ENCODE data around the gene IFNA16. TPM values are rescaled to one million over a fixed set of nuclear protein-coding genes. Genes with fewer than 3 reads are reported as not detected.
"Not testable (repeated sequence)": the region's sequence is repeated elsewhere in the genome, so short reads cannot be mapped to it uniquely, and the experiment has no call there.

The IFNA16 gene
- polyA plus RNA-seq (ENCODE audit: insufficient read length in 3 of 3), result not detected
- long read RNA-seq, donor 1, result 0 reads
- long read RNA-seq, donor 2, result 0 reads
- long read RNA-seq, donor 3, result 0 reads
- long read RNA-seq, donor 4, result 0 reads
- long read RNA-seq, donor 5, result 0 reads
- long read RNA-seq, donor 6, result 0 reads
- long read RNA-seq, donor 7, result 0 reads
- long read RNA-seq, donor 8, result 0 reads
- long read RNA-seq, donor 9, result 0 reads
- long read RNA-seq, donor 10, result 0 reads
- long read RNA-seq, donor 11, result 0 reads
- long read RNA-seq, donor 12, result 0 reads
- long read RNA-seq, donor 13, result 0 reads
- long read RNA-seq, donor 14, result 0 reads
- long read RNA-seq, donor 15, result 0 reads
- long read RNA-seq, donor 16, result 0 reads

DNA sequence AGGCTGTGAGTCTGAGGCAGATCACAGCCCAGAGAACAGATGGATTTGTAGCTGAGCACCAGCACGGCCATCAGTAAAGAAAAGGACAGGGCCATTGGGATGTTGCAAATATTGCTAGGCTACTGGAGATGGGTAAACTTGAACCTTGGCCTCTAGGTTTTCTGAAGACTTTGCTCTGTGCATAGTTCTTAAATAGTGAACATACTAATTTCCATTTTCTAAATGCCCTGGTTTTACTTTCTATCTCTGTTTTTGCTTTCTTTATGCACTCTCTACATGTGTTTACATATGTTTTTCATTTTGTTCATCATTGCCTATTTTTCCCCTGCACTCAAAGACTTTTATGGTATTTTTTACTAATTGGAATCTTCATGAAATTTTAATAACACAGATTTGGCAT, at the start of gene IFNA16:
Gene IFNA16, minus strand, starts transcription at position 101 of the 400 bp plus-strand sequence. Its CDS starts 6 bp downstream, at position 95.
- not testable (repeated sequence) for DNase-seq (ENCODE audit: extremely low read depth in 1 of 11, low read depth in 9 of 11, low spot score in 4 of 11)

DNA sequence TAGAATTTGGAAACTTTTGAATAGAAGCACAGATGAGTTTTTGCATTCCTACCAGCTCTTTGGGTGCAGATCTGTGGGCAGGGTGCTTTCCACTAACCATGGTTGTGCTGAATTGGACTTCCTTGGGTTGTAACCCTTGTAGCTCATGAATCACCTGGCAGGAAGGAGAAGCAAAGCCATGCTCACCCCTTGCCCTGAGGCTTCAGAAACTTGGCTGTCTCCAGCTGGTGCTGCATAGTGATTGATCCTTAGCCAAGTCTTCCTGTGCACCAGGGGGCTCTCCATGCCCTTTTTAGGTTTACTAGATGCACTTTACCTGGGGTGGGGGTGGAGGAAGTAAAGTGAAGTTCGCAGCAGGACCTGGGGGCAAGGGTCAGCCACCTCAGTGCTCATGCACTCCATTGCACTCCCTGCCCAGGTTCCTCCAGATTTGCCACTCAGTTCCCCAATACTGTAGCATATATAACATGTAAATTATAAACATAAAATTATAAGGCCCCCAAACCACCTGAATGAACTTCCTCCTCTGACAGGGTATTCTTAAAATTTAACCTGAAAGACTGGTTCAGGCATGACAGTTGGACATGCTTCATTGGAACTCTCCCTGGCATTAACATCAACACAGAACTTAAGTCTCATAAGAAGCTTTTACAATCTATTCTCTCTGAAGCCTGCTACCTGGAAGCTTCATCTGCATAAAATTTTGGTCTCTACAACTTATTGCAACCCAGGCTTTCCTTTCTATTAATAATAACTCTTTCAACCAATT, 48.5 kb upstream of the IFNA16 start:
- no peak for DNase-seq (ENCODE audit: extremely low read depth in 1 of 11, low read depth in 9 of 11, low spot score in 4 of 11)

DNA sequence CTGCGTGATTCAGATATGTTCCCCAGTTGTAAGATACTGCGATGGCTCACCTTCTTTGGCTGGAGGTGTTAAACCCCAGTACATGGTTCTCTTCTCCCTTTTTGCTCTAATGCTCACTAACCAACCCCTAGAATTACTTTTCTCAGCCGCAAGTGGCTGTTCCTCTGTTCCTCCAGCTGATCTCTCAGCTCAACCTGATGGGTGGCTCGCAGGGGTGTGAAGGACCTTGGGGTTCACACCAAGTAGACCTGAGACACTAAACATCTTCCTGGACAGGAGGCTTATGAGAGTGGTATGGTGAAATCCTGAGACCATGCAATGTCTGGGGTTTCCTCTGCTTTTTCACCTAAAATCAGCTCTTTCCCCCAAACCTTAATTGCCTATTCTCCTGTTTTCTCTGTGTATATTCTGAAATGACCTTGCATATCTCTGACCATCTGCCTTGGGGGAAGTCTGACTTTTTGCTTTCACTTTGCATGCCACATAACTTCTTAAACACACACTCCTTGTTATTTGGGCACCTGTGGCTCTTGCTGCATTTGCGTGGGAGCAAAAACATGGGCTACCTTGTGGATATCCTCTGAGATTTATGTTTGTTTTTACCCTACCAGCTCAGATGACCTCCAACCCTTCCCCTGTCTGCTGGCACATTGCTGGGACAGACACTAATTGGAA, 38.6 kb upstream of the IFNA16 start:
- peak in 1 of 11 donors; percentile 2 for DNase-seq (ENCODE audit: extremely low read depth in 1 of 11, low read depth in 9 of 11, low spot score in 4 of 11)

DNA sequence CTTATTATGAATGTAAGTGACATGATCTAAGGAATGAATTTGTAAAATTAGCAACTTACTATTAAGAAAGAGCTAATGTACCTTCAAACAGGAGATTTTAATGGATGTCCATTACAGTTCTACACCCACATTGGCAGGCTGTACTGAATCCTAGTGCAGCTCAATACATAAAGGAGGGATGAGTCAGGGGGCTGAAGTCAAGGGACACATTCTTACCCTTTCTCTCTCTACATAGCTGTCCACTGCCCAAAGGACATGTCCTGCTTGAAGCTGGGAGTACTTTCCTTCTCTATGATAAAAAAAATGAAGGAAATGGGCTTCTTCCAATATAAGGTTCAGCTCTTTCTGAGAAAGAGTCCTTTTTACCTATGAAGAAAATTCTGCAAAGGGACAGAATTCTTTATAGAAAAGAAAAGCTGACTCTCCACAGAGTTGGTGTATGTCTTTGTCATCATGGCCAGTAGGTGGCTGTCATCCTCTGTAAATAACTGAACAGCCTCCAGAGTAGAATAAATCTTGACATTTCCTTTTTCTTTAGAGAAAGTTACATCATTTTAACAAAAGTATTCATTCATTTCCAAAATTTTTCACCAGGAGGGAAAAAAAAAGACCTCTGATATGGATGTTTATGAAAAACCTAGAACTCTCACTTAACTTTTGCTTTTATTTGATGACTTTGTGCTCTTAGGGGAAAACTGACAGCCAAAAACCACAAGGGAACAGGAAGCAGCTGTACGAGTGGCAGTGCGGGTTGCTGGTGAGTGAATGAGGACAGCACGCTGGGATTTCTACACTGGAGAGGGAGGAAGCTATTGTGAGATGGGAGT, 35.8 kb upstream of the IFNA16 start:
- peak in 5 of 11 donors; percentile 4 to 14 (median 11) for DNase-seq (ENCODE audit: extremely low read depth in 1 of 11, low read depth in 9 of 11, low spot score in 4 of 11)

- DNase-seq (ENCODE audit: extremely low read depth in 1 of 11, low read depth in 9 of 11, low spot score in 4 of 11), result no peak
These were observed 34.5 kb upstream of the IFNA16 start for GRCh38 chr9:21251638-21252037.

- DNase-seq (ENCODE audit: extremely low read depth in 1 of 11, low read depth in 9 of 11, low spot score in 4 of 11), result no peak
These were observed 34.1 kb upstream of the IFNA16 start for GRCh38 chr9:21251190-21251589.

DNA sequence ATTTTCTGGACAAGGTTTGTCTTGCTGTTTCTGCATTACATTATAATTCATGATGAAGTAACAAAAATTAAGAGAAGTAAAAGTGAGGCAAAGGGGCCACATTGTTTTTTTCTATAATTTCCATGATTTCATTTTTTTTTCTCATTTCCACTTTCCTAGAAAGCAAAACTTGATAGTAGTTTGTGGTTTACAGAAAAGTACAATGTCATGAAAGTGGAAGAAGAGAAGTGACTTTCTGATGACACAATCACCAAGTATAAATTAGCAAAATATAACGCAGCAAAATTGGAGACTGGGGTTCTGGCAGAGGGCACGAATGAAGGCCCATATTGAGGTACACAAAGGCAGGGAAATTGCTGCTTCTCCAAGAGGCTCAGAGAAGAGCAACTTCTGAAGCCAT, 27.7 kb upstream of the IFNA16 start:
- no peak for DNase-seq (ENCODE audit: extremely low read depth in 1 of 11, low read depth in 9 of 11, low spot score in 4 of 11)

GRCh38 chr9:21239911-21240310, 22.8 kb upstream of the IFNA16 start, which contains the start of gene IFNA14:
Gene IFNA14 (minus strand): TSS chr9:21240005. CDS start chr9:21239935, 70 bp downstream.
- DNase-seq (ENCODE audit: extremely low read depth in 1 of 11, low read depth in 9 of 11, low spot score in 4 of 11), result no peak

GRCh38 chr9:21236360-21236714, 19.2 kb upstream of the IFNA16 start:
- not testable (repeated sequence) for DNase-seq (ENCODE audit: extremely low read depth in 1 of 11, low read depth in 9 of 11, low spot score in 4 of 11)

- DNase-seq (ENCODE audit: extremely low read depth in 1 of 11, low read depth in 9 of 11, low spot score in 4 of 11), result peak in 5 of 11 donors; percentile 3 to 14 (median 7)
These were observed 18.6 kb upstream of the IFNA16 start for GRCh38 chr9:21235468-21236359.

DNA sequence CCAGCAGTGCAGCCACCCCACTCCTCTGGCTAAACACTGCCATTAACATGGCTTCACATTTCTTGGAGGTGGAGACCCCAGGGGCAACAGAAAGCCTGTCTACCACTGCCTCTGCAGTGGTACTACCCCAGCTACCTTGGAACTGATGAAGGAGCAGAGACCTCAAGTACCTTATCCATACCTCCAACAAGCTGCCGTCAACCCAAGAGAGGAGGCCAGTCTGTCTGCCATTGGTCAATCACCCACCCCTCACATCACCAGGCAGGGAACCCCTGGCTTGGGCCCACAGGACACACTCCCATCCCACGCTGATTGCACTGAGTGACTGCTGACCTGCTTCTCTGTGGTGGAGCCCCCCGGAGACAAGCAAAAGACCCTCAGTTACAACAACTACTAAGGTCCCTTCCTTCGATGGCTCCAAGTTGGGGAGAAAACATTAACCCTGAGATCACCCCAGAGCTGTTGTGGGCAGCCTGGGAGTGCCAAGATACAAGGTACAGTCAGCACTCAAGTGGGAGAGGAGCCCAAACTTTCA, 17.1 kb upstream of the IFNA16 start:
- DNase-seq (ENCODE audit: extremely low read depth in 1 of 11, low read depth in 9 of 11, low spot score in 4 of 11), result no peak

- DNase-seq (ENCODE audit: extremely low read depth in 1 of 11, low read depth in 9 of 11, low spot score in 4 of 11), result no peak
These were observed 16.1 kb upstream of the IFNA16 start for GRCh38 chr9:21233258-21233657.

DNA sequence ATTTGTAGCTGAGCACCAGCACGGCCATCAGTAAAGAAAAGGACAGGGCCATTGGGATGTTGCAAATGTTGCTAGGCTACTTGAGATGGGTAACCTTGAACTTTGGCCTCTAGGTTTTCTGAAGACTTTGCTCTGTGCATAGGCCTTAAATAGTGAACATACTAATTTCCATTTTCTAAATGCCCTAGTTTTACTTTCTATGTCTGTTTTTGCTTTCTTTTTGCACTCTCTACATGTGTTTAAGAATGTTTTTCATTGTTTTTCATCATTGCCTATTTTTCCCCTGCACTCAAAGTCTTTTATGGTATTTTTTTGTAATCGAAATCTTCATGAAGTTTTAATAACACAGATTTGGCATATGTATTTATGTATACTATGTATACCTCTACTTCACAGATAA, 11.0 kb upstream of the IFNA16 start, which contains the start of gene IFNA17:
Gene IFNA17, minus strand, starts transcription at position 101 of the 400 bp plus-strand sequence. Its CDS starts 49 bp downstream, at position 52.
- no peak for DNase-seq (ENCODE audit: extremely low read depth in 1 of 11, low read depth in 9 of 11, low spot score in 4 of 11)

- DNase-seq (ENCODE audit: extremely low read depth in 1 of 11, low read depth in 9 of 11, low spot score in 4 of 11), result not testable (repeated sequence)
These were observed 3.4 kb downstream of the IFNA16 start for GRCh38 chr9:21213411-21214326.

- DNase-seq (ENCODE audit: extremely low read depth in 1 of 11, low read depth in 9 of 11, low spot score in 4 of 11), result not testable (repeated sequence)
These were observed 5.0 kb downstream of the IFNA16 start for GRCh38 chr9:21212160-21212559.

- DNase-seq (ENCODE audit: extremely low read depth in 1 of 11, low read depth in 9 of 11, low spot score in 4 of 11), result not testable (repeated sequence)
These were observed 6.3 kb downstream of the IFNA16 start for GRCh38 chr9:21210782-21211181.

DNA sequence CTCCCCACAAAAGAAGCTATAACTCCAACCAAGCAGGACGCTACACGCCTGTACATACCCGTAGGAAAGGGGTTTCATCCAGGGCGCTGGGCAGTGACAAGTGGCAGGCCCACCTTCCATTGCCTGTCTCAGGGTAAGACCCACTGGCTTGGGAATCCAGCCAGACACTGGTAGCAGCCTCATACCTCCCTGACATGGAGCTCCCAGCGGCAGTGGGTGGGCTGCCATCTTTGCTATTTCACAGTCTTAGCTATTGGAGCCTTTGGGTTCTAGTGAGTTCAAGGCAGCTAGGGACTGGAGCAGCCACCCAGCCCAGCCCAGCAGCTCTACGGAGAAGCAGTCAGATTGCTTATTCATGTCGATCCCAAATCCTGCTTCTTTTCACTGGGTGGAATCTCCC, 6.8 kb downstream of the IFNA16 start:
- DNase-seq (ENCODE audit: extremely low read depth in 1 of 11, low read depth in 9 of 11, low spot score in 4 of 11), result no peak
